Gastroesophageal sphincter (tissue), 3 donors: Measurements from ENCODE around the gene ARHGAP42.

Source experiments
- POLR2A ChIP-seq, 2 donors: fragments of 450-650 bp; IDR thresholded peaks; one replicate each; pipeline ENCODE4 v1.6.1; 2017; ENCODE audit warnings: antibody characterized with exemption in 2 of 2, mild to moderate bottlenecking in 2 of 2, moderate library complexity in 1 of 2
- TF ChIP-seq, protein P1 (sequence below), 4 experiments: fragments of 200-600 bp in 2 of 4; fragments of 450-650 bp in 2 of 4; sonication (generic) in 1 of 4; IDR thresholded peaks; one replicate each; pipeline ENCODE4 v1.5.1; 2017 to 2019; ENCODE audit warnings: antibody characterized with exemption in 4 of 4, mild to moderate bottlenecking in 2 of 4, moderate library complexity in 2 of 4

DNA sequence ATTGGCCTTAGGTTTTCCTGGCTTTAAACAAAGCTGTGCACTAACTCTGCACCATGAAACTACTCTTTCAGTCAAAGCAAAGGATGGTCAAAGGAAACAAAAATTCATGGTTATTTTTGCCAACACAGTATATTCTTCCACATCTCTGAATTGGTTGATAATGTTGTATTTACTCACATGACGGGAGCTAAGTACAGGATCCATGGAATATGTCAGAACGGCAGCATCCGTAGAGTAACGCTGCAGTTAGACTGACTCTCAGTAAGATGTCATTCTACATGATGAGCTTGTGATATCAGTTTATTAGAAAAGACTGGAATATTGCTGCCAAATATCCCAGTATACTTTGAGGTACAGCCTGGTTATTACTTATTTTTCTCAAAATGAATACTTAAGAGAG lies 270.4 kb downstream of the ARHGAP42 start:
- TF ChIP-seq, protein P1, sequence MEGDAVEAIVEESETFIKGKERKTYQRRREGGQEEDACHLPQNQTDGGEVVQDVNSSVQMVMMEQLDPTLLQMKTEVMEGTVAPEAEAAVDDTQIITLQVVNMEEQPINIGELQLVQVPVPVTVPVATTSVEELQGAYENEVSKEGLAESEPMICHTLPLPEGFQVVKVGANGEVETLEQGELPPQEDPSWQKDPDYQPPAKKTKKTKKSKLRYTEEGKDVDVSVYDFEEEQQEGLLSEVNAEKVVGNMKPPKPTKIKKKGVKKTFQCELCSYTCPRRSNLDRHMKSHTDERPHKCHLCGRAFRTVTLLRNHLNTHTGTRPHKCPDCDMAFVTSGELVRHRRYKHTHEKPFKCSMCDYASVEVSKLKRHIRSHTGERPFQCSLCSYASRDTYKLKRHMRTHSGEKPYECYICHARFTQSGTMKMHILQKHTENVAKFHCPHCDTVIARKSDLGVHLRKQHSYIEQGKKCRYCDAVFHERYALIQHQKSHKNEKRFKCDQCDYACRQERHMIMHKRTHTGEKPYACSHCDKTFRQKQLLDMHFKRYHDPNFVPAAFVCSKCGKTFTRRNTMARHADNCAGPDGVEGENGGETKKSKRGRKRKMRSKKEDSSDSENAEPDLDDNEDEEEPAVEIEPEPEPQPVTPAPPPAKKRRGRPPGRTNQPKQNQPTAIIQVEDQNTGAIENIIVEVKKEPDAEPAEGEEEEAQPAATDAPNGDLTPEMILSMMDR (IDR thresholded peaks at IDR 0.05): no peak
- TF ChIP-seq POLR2A (IDR thresholded peaks at IDR 0.05): no peak
